GM12878 (cell line): ENCODE results near the gene GIPC1. TPM values are rescaled to one million over a fixed set of nuclear protein-coding genes. Genes with fewer than 3 reads are reported as not detected.

Source experiments
- ATAC-seq: fragments of 200-7000 bp; cut with Tn5 transposase; 3 replicates; pipeline ENCODE4 v1.9.1; 2020; ENCODE audit warnings: mild to moderate bottlenecking, moderate library complexity
- BruUV-seq: library from RNA; stranded (reverse); fragments of 400-500 nt; replicated peaks from 2 replicates; lab custom pipeline; 2021; lab: Mats Ljungman, UMichigan
- CTCF ChIA-PET: fragments of 300-600 bp; sonication (Branson Sonifier 250); formaldehyde crosslinking; extraction: SDS; loops from one replicate; lab custom pipeline; 2021; ENCODE audit warnings: inconsistent platforms; lab: Yijun Ruan, JAX
- POLR2A ChIA-PET: fragments of 350-600 bp; formaldehyde crosslinking; extraction: SDS; loops from one replicate; lab custom pipeline; 2021; ENCODE audit warnings: inconsistent platforms; lab: Charles Lee
- RAD21 ChIA-PET: fragments of 300-600 bp; sonication (Branson Sonifier 250); formaldehyde crosslinking; loops from one replicate; lab custom pipeline; 2023; ENCODE audit warnings: antibody characterized with exemption; ENCODE audit not compliant: unreplicated experiment; lab: Charles Lee
- SMC1A ChIA-PET: fragments of 300-600 bp; sonication (Branson Sonifier 250); formaldehyde crosslinking; loops from one replicate; lab custom pipeline; 2023; ENCODE audit not compliant: unreplicated experiment, uncharacterized antibody; lab: Charles Lee
- DNase-seq: peaks from one replicate; pipeline ENCODE4 v3.0.0-alpha.2; 2011; ENCODE audit warnings: low read depth, low spot score
- FAIRE-seq: peaks from 3 replicates; lab custom pipeline; 2011; peaks lifted over from hg19 to GRCh38; lab: Jason Lieb, UNC
- H2AFZ ChIP-seq: 2 replicates; pipeline ENCODE4 v1.6.0; 2011; ENCODE audit warnings: low read depth, low read length, control low read depth; ENCODE audit not compliant: control insufficient read depth
- H3K27ac ChIP-seq: 2 replicates; pipeline ENCODE4 v1.5.1; 2011; ENCODE audit warnings: control low read depth; ENCODE audit not compliant: control insufficient read depth, insufficient read depth
- H3K27me3 ChIP-seq, 2 experiments: replicated peaks in 1 of 2; 2 replicates each; pipeline versions ENCODE4 v1.6.0 to v1.6.1; 2011; ENCODE audit warnings: low read length in 1 of 2; ENCODE audit not compliant: control insufficient read depth in 2 of 2, insufficient read depth in 2 of 2
- H3K36me3 ChIP-seq, 2 experiments: 2 replicates each; pipeline ENCODE4 v1.5.1; 2011; ENCODE audit warnings: low read length in 1 of 2; ENCODE audit not compliant: control insufficient read depth in 2 of 2, insufficient read depth in 2 of 2
- H3K4me1 ChIP-seq: 2 replicates; pipeline ENCODE4 v1.6.1; 2011; ENCODE audit warnings: mild to moderate bottlenecking, low read length, moderate library complexity, mixed read lengths; ENCODE audit not compliant: control insufficient read depth, insufficient read depth
- H3K4me2 ChIP-seq: 2 replicates; pipeline ENCODE4 v1.6.0; 2011; ENCODE audit warnings: control low read depth; ENCODE audit not compliant: control insufficient read depth, insufficient read depth
- H3K4me3 ChIP-seq: fragments of 200-600 bp; sonication (generic); 2 replicates; pipeline ENCODE4 v1.5.1; 2016
- H3K79me2 ChIP-seq: 2 replicates; pipeline ENCODE4 v1.6.0; 2011; ENCODE audit warnings: low read length; ENCODE audit not compliant: control insufficient read depth, insufficient read depth
- H3K9ac ChIP-seq: 2 replicates; pipeline ENCODE4 v1.8.0; 2011; ENCODE audit warnings: low read length, control low read depth, mixed read lengths; ENCODE audit not compliant: control insufficient read depth, insufficient read depth
- H3K9me3 ChIP-seq: replicated peaks from 3 replicates; pipeline ENCODE4 v1.5.1; 2011; ENCODE audit warnings: mild to moderate bottlenecking, low read length; ENCODE audit not compliant: control insufficient read depth, insufficient read depth
- H4K20me1 ChIP-seq: 2 replicates; pipeline ENCODE4 v1.6.0; 2011; ENCODE audit not compliant: control insufficient read depth, insufficient read depth
- ATF7 ChIP-seq: fragments of 450-650 bp; IDR thresholded peaks from 2 replicates; pipeline ENCODE4 v1.6.1; 2016; ENCODE audit warnings: low read depth, mild to moderate bottlenecking
- BRCA1 ChIP-seq: IDR thresholded peaks from 2 replicates; pipeline ENCODE4 v1.6.1; 2011; ENCODE audit warnings: low read depth, low read length, improper control_type of control experiment
- EZH2 ChIP-seq: IDR thresholded peaks from 2 replicates; pipeline ENCODE4 v1.6.1; 2012; ENCODE audit warnings: low read depth, mild to moderate bottlenecking, control low read depth, inconsistent platforms, low read length, borderline replicate concordance; ENCODE audit not compliant: control insufficient read depth
- GATAD2B ChIP-seq: fragments of 450-650 bp; conservative IDR thresholded peaks from 2 replicates; pipeline ENCODE4 v1.6.1; 2017; ENCODE audit warnings: low read depth, mild to moderate bottlenecking, moderate library complexity
- RFX5 ChIP-seq: IDR thresholded peaks from 2 replicates; pipeline ENCODE4 v1.6.1; 2011; ENCODE audit warnings: low read depth, low read length, improper control_type of control experiment
- SIN3A ChIP-seq: IDR thresholded peaks from 2 replicates; pipeline ENCODE4 v1.6.1; 2012; ENCODE audit warnings: low read depth, low read length, improper control_type of control experiment
- WGBS: methylation state at CpG from one replicate; pipeline ENCODE4 v1.1.6; 2016; ENCODE audit warnings: low lambda C conversion rate; ENCODE audit not compliant: insufficient replicate concordance, insufficient coverage; ENCODE audit errors: missing lambda C conversion rate; 5-methylcytosine and 5-hydroxymethylcytosine counted together
- in situ Hi-C: fragments of 300-500 bp; cut with MboI; formaldehyde crosslinking; loops from 9 replicates; pipeline ENCODE4 v1.14.3; 2018; ENCODE audit warnings: mixed read lengths
- intact Hi-C: fragments of 100-400 bp; cut with micrococcal nuclease; formaldehyde crosslinking; loops from one replicate; pipeline ENCODE4 v1.14.2; 2022; ENCODE audit not compliant: unreplicated experiment
- polyA plus RNA-seq, 11 experiments: library from polyadenylated mRNA; depleted of rRNA in 4 of 11; unstranded in 6 of 11; stranded (reverse) in 5 of 11; fragments of >200 nt; fragmentation: Nextera tagmentation in 4 of 11; fragmentation: Illumina TruSeq in 1 of 11; extraction: Ambion mirVana in 4 of 11; extraction: Trizol in 1 of 11; gene quantifications; 1 replicate in 1 of 11; 2 replicates in 10 of 11; pipeline versions ENCODE4 v1.2.1 to v1.2.3, GENCODE V29; 2011 to 2016; ENCODE audit warnings: inconsistent platforms in 2 of 11, missing spikeins in 2 of 11, low read depth in 1 of 11
- total RNA-seq, 4 experiments: library from RNA; depleted of rRNA in 3 of 4; stranded (reverse); fragments of >200 nt in 3 of 4; fragmentation: Illumina TruSeq in 1 of 4; extraction: Trizol in 1 of 4; gene quantifications; 2 replicates each; pipeline versions ENCODE4 v1.2.1 to v1.2.3, GENCODE V29; 2013 to 2021
- TF ChIP-seq, protein P1 (sequence below): fragments of 450-650 bp; IDR thresholded peaks from 2 replicates; pipeline ENCODE4 v1.6.1; 2016; ENCODE audit warnings: mild to moderate bottlenecking

Gene GIPC1
- total and polyA plus RNA-seq, 10 of the 15 experiments (the other 5 are each of a cell fraction or from before 2014, with no cell fraction given) = 0.47 to 24.1 (median 13.6) TPM

DNA sequence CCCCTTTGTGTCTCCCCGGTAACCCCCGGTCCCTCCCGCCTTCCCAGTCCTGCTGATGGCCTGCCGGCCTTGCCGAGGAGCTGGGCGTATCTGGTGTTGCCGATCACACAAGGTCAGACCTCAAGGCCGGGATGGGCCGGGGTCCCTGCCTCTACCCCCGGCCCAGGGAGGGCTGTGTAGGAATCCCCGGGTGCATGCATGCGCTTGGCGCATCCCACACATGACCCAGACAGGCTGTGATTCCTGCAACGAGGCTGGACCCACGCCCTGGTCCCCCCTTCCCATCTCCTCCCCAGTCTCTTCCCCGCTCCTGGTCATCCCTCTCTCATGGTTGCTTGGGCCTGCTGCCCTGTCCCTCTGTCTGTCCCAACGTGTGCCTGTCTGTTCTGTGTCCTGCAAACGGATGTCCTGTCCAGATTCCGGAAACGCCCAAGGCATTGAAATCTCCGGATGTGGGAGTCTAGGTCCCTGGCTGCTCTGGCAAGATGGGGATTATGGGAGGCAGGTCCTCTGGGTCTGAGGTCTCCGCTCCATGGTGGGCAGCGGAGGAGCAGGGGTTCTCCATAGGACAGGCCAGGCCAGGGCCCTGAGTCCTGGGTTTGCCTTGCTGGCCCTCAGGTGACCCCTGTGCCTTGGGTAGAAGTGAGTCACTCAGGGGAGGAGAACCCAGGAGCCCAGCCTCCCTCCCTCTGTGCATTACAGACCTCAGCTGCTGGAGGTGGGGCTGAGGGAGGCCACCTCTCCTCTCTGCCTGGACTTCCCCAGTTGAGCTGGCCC is 61.2 kb downstream of the GIPC1 start:
- CTCF ChIA-PET = no interaction called here
- Histone ChIP-seq H3K4me1 (peaks cover 30% of the 10 kb centered on the region), H2AFZ (no peak overlapping the region), H3K4me3 (peak overlapping the region; percentile 90; the same call in 1 of the 2 replicates), H4K20me1 (no peaks in the 10 kb centered on the region), H3K4me2 (peak overlapping the region; percentile 91), H3K27me3 (no peaks in the 10 kb centered on the region), H3K79me2 (peaks cover 23% of the 10 kb centered on the region), H3K36me3 (no peaks in the 10 kb centered on the region), H3K9ac (no peak overlapping the region), H3K9me3 (no peaks in the 10 kb centered on the region), H3K27ac (no peak overlapping the region)
- 84% methylated on average over 22 of the region's 23 CpGs for WGBS
- RAD21 ChIA-PET = interaction anchor here (0.5 kb wide), 1 partner anchor 18 kb away, joined by 3 read pairs; no protein-coding TSS in a partner anchor
- in situ Hi-C loops = no loop called here
- SMC1A ChIA-PET = no interaction called here
- intact Hi-C loops = loop anchor here (5.0 kb wide), 1 partner anchor 38 kb away; no protein-coding TSS in a partner anchor
- no peak for DNase-seq
- TF ChIP-seq BRCA1 = no peak
- TF ChIP-seq SIN3A = no peak
- TF ChIP-seq ATF7 = no peak
- TF ChIP-seq, protein P1, sequence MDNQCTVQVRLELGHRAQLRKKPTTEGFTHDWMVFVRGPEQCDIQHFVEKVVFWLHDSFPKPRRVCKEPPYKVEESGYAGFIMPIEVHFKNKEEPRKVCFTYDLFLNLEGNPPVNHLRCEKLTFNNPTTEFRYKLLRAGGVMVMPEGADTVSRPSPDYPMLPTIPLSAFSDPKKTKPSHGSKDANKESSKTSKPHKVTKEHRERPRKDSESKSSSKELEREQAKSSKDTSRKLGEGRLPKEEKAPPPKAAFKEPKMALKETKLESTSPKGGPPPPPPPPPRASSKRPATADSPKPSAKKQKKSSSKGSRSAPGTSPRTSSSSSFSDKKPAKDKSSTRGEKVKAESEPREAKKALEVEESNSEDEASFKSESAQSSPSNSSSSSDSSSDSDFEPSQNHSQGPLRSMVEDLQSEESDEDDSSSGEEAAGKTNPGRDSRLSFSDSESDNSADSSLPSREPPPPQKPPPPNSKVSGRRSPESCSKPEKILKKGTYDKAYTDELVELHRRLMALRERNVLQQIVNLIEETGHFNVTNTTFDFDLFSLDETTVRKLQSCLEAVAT = no peak
- TF ChIP-seq GATAD2B = peak; percentile 34; the same call in 1 of the 2 replicates
- TF ChIP-seq RFX5 = no peak
- no peak for TF ChIP-seq EZH2
- POLR2A ChIA-PET = interaction anchor here (0.5 to 0.6 kb wide), 2 partner anchors 14 to 53 kb away, joined by 4 to 5 read pairs; partner anchors contain the start of gene ADGRE5
- peak; percentile 11 for ATAC-seq
- no TSS peak for BruUV-seq
- FAIRE-seq = no peak
